Right atrium auricular region (tissue), 2 donors: ENCODE results near the gene TBX2. TPM values are rescaled to one million over a fixed set of nuclear protein-coding genes. Genes with fewer than 3 reads are reported as not detected.

ENCODE experiments used
- DNase-seq: peaks from one replicate; pipeline ENCODE4 v3.0.0-alpha.2; 2019; ENCODE audit warnings: low spot score
- H3K27ac ChIP-seq, 2 donors: fragments of 200-600 bp; sonication (generic); 1 replicate in 1 of 2; 2 replicates in 1 of 2; pipeline ENCODE4 v1.5.1; 2016 to 2019
- H3K27me3 ChIP-seq, 2 donors: fragments of 200-600 bp; sonication (generic); one replicate each; pipeline versions ENCODE4 v1.5.1 to v1.6.0; 2017 to 2019
- H3K36me3 ChIP-seq: fragments of 200-600 bp; sonication (generic); one replicate; pipeline ENCODE4 v1.5.1; 2016
- H3K4me1 ChIP-seq, 2 donors: fragments of 200-600 bp; sonication (generic); one replicate each; pipeline versions ENCODE4 v1.5.1 to v1.6.0; 2017 to 2019
- H3K4me3 ChIP-seq, 2 donors: fragments of 200-600 bp; sonication (generic); 1 replicate in 1 of 2; 2 replicates in 1 of 2; pipeline ENCODE4 v1.5.1; 2017 to 2019; ENCODE audit warnings: mild to moderate bottlenecking in 1 of 2, moderate library complexity in 1 of 2
- H3K9me3 ChIP-seq, 2 donors: fragments of 200-600 bp; sonication (generic); one replicate each; pipeline ENCODE4 v1.5.1; 2019
- CTCF ChIP-seq, 2 donors: fragments of 200-600 bp; sonication (generic); IDR thresholded peaks; one replicate each; pipeline ENCODE4 v1.5.1; 2019; ENCODE audit warnings: antibody characterized with exemption in 2 of 2
- total RNA-seq, 2 donors: library from RNA; depleted of rRNA; stranded (reverse); fragments of >200 nt; gene quantifications; one replicate each; pipeline ENCODE4 v1.1.0, GENCODE V29; 2016

TBX2 gene
- total RNA-seq, 2 donors from 2014 or later, result 4.3 to 6.9 TPM

- H3K4me1 ChIP-seq, result peaks cover 0 to 60% of the 10 kb centered on the region in 2 donors
- H3K27ac ChIP-seq, result peak overlapping the region in 1 of 2 donors; percentile 10
- no peaks in the 10 kb centered on the region for H3K9me3 ChIP-seq
- no peaks in the 10 kb centered on the region for H3K36me3 ChIP-seq
- no peak for TF ChIP-seq CTCF (IDR thresholded peaks at IDR 0.05)
- no peak overlapping the region for H3K4me3 ChIP-seq
- peak; percentile 58 for DNase-seq
- peaks cover 0 to 4% of the 10 kb centered on the region in 2 donors for H3K27me3 ChIP-seq
Observed at GRCh38 chr17:61414141-61414935, 14.7 kb downstream of the TBX2 start.

- Histone ChIP-seq H3K27ac (peak overlapping the region in 1 of 2 donors; percentile 10), H3K4me1 (peaks cover 0 to 57% of the 10 kb centered on the region in 2 donors), H3K36me3 (no peaks in the 10 kb centered on the region), H3K4me3 (no peak overlapping the region), H3K27me3 (peaks cover 0 to 4% of the 10 kb centered on the region in 2 donors), H3K9me3 (no peaks in the 10 kb centered on the region)
- DNase-seq, result no peak
- no peak for TF ChIP-seq CTCF (IDR thresholded peaks at IDR 0.05)
Observed at GRCh38 chr17:61414936-61415251, 15.3 kb downstream of the TBX2 start.

GRCh38 chr17:61415374-61416210 is 15.9 kb downstream of the TBX2 start:
- no peak for TF ChIP-seq CTCF (IDR thresholded peaks at IDR 0.05)
- no peaks in the 10 kb centered on the region for H3K36me3 ChIP-seq
- DNase-seq, result peak; percentile 57
- H3K27me3 ChIP-seq, result peaks cover 0 to 2% of the 10 kb centered on the region in 2 donors
- no peak overlapping the region for H3K4me3 ChIP-seq
- peak overlapping the region in 1 of 2 donors; percentile 57 for H3K27ac ChIP-seq
- peaks cover 0 to 50% of the 10 kb centered on the region in 2 donors for H3K4me1 ChIP-seq
- H3K9me3 ChIP-seq, result no peaks in the 10 kb centered on the region

GRCh38 chr17:61416211-61416539 is 16.5 kb downstream of the TBX2 start:
- no peaks in the 10 kb centered on the region for H3K9me3 ChIP-seq
- H3K4me1 ChIP-seq, result peaks cover 0 to 44% of the 10 kb centered on the region in 2 donors
- no peaks in the 10 kb centered on the region for H3K27me3 ChIP-seq
- TF ChIP-seq CTCF (IDR thresholded peaks at IDR 0.05), result no peak
- no peaks in the 10 kb centered on the region for H3K36me3 ChIP-seq
- H3K4me3 ChIP-seq, result peak overlapping the region in 1 of 2 donors; percentile 35
- DNase-seq, result no peak
- H3K27ac ChIP-seq, result peak overlapping the region; percentile 57 to 60

GRCh38 chr17:61416540-61417363 is 17.1 kb downstream of the TBX2 start:
- H3K27ac ChIP-seq, result peak overlapping the region; percentile 57 to 60
- DNase-seq, result peak; percentile 91
- peaks cover 0 to 39% of the 10 kb centered on the region in 2 donors for H3K4me1 ChIP-seq
- peak; percentile 89 to 96 for TF ChIP-seq CTCF (IDR thresholded peaks at IDR 0.05)
- peak overlapping the region in 1 of 2 donors; percentile 35 for H3K4me3 ChIP-seq
- H3K9me3 ChIP-seq, result no peaks in the 10 kb centered on the region
- H3K27me3 ChIP-seq, result no peaks in the 10 kb centered on the region
- H3K36me3 ChIP-seq, result no peaks in the 10 kb centered on the region
